Stimulated activated CD4-positive, alpha-beta T cell treated with anti-CD3 and anti-CD28 coated beads, Interleukin-2, amount 100 ng/mL, for 48 hours (primary cell): ENCODE measurements around the gene NMNAT3.

ENCODE experiments used
- DNase-seq, 2 donors: peaks; one replicate each; pipeline ENCODE4 v3.0.0-alpha.2; 2020

NMNAT3 gene

DNA sequence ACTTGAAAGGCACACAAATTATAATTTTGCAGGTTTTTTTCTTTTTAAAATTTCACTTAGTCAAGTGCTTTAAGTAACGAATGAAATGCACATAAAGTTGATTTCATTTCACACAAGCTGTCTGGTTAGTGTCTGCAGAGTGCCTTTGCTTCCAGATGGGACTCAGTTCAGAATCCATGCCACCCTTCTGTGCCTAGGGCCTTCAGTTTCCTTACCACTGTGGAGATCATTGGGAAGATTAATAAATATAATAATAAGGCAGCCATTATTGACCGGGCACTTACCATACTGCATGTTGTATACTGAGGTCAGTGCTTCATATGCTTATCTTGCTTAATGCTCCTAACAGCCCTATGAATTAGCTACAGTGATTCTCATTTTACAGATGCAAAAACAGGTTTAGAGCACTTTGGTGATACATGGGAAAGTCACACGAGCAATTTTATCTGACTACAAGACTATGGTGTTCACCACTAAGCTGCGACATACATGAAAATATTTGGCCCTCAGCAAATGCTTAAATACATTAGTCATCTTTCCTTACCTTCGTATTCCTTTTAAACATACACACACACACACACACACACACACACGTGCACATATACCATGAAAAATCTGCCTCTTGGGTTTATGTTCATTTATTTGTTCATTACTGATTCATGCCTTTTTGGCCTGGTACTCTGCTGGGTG lies 3.1 kb downstream of the NMNAT3 start:
- DNase-seq = no peak

DNA sequence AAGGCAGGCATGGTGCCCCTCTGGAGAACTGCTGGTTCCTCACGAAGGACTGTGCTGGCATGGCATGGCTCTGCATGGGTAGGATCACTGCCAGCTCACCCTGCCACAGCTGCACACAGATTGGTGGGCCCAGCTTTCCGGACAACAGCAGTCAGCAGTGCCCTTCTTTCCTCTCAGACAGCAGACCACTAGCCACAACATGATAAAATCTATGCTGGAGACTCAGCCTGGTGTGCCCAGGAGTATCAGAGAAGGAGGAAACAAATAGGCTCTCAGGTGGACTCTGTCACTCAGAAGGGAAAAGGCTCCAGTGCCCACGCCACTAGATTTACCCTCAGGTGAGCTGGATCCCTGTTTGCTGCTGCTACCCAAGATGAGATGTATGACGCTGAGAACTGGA lies 4.9 kb downstream of the NMNAT3 start:
- DNase-seq = no peak

DNA sequence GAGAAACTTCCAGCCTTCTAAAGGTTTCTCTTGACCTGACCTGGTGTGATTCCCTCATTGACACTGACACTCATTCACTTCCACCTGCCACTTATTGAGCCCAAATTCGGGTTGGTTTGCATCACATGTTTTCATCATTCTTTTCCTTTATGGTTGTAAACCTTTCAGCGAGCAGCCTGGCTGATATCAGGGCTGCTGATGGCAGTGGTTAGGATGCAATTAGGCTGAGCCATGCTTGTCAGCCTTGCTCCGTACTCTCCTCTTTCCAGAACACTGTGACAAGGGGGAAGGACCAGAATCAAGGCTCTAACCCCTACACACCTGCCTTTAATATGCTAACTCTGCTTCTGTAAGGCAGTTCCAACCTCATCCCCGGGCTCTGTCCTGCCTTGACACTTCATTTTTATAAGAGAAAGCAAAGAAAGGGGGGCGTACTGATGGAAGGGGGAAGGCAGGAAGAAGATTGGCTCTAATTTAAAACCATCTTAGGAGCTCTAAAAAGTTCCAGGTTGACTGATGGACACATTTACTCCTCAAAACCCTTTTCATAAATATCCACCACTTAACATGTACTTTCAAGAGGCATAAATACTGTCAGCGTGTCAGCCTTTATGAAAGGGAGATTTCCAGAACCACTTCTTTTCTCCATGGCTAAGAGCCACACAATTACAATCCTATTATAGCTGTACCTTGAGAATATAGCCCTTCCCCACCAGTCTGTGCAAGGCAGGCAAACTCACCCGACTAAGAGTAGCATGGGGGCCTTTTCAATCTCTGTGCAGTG lies 5.7 kb downstream of the NMNAT3 start:
- no peak for DNase-seq

DNA sequence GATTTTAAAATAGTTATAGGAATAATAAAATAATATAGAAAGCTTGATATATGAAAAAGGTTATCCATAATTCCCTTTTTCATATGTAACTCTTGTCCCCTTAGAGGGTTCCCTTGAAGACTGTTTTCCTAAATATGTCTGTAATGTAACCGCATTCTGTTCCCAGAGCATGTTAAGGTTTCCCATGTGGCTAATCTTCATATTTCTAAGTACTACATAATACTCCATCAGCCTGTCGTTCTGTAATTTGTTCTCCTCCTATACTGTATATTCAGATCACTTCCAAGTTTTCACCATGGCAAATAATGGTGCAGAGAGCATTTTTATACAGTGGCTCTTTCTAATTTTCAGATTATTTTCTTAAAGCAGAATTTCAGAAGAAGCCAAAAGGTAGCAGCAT lies 6.7 kb downstream of the NMNAT3 start:
- DNase-seq = no peak

DNA sequence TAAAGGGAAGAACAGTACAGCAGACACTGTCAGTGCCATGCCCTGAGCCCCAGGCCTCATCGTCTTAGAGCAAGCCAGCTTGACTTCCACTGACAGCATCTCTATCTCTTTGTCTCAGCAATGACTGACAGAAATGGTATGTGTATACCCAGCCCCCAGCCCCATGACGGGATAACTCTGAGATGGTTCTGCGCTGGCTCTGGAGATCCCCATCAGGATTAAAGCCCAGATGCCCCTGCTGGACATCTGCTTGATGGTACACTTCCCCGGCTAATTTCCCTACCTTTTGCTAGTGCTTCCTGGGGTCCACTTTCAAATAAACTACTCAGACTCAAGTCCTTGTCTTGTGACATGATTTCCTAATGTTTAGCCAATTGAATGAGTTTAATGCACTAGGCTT lies 7.6 kb downstream of the NMNAT3 start:
- no peak for DNase-seq

DNA sequence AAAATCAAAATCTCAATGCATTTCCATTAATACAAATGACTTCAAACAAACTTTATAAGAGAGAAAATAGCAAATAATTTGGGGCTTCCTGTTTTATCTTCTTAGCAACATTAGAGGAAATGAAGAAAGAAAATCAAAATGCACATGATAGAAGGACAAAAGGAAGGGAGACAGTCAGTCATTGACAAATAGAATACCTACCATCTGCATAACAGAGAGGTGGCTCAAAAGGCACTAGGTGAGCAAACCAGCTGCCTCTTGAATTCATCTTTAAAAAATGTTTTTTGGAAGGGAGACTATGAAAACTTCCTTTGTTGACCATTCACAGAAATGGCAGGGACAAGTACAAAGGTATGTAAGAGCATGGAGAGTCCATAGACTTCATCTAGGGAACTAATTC lies 9.4 kb downstream of the NMNAT3 start:
- DNase-seq = no peak

DNA sequence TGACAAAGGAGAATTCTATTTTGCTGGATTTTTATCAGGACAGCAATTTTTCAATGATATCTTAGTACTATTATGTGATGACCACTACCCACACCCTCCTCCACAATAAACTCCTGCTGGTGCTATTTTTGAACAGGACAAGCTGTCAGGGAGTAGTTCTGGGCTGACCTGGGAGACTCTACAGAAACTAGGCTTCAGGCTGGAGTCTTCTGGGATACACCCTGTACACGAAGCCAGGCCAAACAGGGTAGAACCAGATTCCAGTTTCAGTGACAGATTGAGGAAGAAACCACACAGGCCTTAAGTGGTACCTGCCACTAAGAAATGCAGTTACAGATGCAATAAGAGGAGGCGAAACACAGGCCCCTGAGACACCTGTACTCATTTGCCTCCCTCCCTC lies 12.8 kb downstream of the NMNAT3 start:
- DNase-seq = no peak

DNA sequence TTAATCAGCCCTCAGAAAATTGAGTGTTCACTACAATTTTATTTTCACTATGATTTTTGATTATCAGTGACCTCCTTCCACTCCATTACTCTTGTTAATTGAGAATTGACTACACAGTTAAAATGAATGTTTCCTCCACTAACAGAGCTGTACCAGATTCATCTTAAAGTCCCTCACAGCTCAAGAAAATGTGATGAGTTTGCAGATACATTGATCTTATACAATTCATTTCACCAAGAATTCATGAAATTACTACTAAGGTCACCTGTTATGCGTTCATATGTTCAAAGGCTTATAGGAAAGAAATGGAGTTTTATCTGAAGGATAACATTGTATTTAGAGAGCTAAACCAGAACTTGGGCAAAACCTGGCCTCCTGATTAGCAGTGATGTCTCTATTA lies 17.5 kb downstream of the NMNAT3 start:
- DNase-seq = no peak

DNA sequence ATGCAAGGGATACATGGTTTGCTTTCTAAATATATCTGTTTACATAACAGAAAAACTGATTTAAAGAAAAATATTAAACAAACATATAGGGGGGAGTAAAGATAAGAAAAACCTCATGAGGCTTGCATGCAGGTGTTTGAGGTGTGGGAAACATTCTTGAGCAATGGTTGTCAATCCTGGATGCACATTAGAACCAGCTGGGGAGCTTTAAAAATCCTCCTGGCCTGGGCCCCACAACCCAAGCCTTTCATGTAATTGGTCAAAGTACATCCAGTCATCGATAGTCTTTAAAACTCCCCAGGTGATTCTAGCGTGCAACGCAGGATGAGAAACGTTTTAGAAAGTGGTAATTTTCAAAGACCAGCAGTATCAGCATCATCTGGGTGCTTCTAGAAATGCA lies 18.3 kb downstream of the NMNAT3 start:
- no peak for DNase-seq

DNA sequence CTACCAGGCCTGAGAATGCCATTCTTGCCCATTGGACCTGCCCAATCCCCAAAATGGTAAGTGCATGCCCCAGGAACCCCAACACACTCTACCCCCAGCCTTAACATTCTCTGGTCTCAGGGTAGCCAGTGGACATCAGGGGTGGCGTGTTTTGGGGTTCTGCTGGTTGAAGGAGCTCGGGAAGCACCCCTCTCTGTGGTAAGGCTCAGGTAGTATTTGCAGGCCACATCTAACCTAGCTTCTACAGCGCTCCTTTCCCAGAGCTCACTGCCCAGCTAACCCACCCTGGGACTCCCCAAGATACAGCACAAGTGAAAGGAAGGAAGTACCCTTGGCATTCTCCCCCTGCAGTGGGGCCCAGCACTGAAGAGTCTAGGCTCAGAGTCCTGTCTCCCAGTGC lies 19.8 kb downstream of the NMNAT3 start:
- no peak for DNase-seq

DNA sequence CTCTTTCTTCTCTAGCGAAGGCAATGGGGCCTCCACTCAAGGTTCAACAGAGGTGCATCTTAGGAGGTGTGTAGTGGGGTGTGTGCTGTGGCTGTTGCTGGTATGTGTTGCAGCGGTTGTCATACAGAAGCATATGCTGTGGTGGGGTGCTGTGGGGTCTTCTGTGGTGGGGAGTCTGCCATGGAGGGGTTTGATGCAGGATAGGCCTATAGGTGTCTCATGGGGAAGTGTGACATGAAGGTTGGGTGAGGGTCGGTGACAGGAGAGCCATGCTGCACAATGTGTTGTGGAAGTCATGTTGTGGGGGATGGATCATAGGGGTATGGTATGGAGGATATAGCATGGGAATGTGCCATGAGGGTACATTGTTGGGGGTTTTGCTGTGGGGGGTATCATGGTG lies 20.3 kb downstream of the NMNAT3 start:
- no peak for DNase-seq

DNA sequence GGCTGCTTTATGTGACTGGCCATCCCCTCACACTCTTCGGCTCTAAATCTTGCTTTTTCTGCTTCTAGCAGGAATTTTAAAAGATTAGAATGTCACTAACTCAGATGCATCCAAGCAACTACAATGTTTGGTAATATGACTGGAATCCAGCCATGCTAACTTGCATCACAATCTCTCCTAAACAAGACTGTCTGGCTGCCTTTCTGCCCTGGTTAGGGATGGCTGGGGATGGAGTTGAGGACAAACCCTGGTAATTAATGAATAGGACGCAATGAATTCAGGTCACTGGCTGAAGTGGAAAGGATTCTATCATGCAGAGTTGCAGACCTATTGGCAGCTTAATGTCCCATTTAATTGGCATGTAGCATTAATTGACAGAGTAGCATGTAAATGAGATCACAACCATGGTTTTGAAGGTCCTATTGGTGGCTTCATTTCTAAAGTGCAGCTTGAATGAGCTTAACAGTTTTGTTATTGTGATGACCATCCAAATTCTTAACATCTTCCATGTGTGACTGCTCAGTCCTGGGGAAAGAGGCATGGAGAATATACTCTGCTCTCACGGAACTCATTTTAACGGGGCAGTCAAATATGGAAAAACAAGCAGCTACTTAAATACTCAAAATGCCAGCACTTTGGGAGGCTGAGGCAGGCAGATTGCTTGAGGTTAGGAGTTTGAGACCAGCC lies 21.7 kb downstream of the NMNAT3 start:
- no peak for DNase-seq

DNA sequence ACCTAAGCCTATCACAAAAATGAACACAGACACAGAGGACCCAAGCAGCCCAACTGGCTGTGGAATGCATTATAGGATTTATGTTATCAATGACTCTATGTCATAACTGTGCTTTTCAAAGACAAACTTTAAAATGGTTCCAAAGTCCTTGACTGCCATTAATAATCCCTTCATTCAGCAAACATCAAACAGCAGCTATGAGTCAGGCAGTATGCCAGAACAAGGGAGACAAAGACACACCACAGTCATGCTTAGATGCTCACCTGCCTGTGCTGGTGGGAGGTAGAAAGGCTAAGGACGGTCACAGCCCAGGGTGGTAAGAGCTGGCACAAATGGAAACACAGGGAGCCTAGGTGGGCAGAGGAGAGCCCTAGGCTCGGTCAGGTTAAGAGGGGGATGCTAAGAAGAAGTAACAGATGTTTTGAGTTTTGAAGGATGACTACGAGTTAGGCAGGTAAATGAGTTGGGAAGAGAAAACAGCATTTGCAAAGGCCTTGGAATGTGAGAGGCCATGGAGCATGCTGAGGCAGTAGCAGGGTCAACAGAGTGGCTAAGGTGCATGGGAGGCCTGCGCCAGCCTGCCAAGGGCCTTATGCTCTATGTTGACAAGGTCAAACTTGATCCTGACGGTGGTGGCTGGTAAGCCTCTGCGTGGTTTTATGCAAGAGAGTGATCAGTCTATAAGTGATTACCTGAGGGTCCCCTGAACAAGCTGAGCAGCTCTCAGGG lies 23.0 kb downstream of the NMNAT3 start:
- no peak for DNase-seq

DNA sequence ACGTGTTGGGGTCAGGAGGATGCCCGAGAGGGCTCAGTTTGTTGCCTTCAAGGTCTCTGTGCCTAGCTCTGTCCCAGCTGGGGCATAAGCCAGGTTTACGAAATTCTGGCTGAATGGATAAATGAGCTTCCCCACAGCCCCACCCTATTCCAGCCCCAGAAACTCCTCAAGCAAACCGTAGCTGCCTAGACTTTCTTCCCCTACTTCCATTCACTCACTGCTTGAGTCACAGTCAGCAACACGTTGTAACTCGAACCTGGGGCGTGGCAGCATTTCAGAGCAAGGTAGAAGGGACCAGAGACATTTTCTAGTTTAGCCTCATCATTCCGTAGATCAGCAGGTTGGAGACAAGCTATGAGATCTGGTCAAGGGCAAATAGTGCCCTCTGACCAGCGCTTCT lies 24.2 kb downstream of the NMNAT3 start:
- DNase-seq = no peak

DNA sequence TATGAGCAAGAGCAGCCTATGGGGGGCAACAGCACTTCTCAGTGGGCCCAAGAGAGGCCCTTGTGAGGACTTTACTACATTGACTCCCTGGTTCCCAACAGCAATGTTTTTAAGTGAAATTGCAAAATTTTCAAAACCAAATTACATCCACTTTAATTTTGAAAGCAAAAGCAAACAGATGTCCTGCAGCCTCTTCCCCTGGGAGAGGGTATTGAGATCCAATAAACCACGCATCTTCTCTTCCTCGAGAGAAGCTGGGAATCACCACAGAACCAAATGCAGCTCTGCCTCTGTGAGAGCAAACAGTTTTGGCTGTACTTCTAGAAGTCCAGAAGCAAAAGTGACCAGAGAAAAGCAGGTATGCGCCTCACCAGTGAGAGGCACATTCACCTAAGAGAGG lies 25.2 kb downstream of the NMNAT3 start:
- DNase-seq = no peak

DNA sequence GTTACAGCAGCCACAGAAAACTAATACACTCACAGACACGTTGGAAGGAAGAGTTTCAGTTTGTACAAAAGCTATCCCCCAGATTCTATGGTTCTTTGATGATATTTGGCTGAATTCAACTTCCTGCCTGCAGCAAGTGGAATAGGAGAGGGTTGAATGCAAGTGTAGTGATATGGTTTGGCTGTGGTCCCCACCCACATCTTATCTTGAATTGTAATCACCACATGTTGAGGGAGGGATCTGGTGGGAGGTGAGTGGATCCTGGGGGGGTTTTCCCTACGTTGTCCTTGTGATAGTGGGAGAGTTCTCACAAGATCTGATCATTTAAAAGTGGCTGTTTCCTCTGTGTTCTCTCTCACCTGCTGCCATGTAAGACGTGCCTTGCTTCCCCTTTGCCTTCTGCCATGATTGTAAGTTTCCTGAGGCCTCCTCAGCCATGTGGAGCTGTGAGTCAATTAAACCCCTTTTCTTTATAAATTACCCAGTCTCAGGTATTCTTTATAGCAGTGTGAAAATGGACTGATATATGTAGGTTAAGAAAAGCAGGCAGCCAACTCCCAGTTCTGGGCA lies 29.8 kb downstream of the NMNAT3 start:
- DNase-seq = no peak

DNA sequence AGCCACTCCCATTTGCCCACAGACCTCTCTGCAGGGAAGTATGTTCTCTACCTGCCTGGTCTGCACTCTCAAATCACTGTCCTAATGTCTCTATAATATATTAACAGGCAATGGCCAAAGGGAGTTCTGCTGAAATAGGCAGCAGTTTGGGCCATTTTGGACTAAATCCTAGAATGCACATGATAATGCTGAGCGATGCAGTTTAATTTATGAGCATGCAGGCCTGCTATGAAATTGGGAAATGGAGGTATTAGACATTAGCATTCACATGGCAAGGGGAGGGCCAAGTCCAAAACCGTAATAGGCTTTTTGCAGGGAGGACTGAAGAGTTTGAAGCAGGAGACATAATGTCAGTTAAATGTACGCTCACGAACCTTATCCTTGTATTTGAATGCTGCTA lies 31.3 kb downstream of the NMNAT3 start:
- DNase-seq = no peak

DNA sequence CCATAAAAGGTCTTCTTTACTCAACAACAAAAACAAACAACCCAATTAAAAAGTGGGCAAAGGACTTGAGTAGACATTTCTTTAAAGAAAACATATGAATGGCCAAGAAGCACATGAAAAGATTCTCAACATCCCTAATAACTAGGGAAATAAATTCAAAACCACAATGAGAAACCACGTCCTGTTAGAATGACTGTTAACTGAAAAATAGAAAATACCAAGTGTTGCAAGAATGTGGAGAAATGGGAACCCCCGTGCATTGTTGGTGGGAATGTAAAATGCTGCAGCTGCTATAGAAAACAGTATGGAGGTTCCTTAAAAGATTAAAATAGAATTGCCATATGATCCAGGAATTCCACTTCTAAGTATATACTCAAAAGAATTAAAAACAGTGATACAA lies 34.8 kb downstream of the NMNAT3 start:
- no peak for DNase-seq

DNA sequence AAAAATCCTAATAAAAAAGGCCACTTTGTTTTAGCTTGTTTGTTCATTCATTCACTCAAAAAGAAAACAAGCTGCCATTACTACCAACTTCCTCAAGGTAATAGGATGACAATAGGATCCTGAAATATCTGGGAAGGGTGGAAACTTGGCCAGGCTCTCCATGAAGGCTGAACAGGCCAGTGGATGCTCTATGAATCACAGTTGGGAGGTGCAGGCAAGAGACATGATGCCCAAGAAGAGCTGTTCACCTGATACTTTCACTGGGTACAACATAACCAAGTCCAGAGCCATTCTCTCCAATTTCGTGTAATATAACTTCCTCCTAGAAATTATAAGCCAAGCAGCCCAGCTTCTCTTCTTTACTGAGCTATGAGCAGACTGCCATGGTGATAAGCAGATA lies 37.3 kb downstream of the NMNAT3 start:
- no peak for DNase-seq

DNA sequence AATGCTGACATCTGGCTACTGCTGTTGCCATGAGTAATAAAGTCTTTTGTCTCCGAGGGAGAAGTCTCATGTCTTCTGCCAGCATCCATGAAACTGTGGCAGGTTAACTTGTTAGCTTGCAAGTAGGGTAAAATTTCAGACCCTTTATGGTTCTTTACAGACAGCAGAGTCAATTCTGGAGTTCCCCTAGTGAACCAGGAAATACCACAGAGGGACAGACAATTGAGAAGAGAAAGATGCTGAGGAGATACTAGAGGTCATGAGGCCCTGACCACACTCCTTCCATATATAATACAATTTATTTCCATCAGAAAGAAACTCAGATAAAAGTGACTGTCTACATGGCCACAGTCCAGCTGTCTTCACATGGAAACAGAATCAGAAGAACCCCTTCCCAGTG lies 38.1 kb downstream of the NMNAT3 start:
- no peak for DNase-seq

DNA sequence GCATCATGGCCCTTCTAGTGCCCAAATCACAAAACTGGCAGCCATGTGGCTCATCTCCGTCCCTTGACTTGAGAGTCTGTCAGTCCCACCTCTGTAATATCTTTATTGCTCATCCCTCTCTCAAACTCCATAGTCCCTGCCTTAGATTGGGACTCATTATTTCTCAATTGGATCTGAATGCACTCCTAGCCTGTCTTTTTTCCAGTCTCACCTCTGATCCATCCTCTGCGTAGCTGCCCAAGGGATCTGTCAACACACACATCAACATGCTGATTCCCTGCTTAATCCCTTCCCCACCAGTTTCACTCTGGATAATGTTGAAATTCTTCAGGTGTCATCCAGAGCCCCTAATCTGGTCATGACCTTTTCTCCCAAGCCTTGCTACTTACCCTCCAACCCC lies 39.3 kb downstream of the NMNAT3 start:
- DNase-seq = no peak

DNA sequence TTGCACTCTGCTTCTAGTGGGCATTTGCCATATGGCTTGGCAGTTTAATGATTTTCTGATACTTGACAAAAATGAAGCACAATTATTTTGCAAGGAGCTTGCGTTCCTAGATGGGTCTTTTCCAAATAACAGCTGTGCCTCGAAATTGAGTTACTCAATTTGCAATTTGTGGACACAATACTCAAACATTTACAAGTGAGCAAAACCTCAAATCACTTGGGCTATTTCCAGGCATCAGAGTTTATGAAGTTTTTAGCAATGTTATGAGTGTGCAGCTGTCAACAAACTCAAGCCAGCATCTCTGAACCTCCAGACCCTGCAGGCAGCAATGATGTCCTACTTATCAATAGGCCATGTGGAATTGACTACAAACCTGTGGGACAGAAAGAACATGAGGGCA lies 41.3 kb downstream of the NMNAT3 start:
- no peak for DNase-seq

DNA sequence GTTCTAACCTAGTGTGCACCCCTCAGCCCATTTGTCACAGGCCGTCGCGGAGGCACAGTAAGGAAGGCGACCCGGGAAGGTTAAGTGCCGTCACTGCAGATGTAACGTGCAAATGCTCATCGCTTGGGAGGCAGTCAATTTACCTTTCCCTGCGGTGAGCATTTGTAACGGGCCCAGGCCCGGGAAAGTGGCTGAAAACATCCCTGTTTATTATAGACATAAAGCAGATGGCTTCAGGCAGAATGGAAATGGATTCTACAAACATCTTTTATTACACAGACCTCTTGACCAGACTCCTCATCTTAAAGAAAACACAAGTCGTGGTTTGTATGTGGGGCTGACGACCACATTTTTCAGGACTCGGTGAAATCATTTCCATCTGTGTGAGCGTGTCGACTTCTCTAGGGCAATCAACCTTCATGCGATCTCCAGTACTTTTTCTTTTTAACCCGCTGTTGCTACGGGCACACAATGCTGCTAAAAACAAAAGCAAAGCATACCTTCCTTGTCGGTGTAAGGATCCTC lies 43.6 kb downstream of the NMNAT3 start:
- no peak for DNase-seq
